K562 (cell line): Measurements from ENCODE around the gene CNNM3. TPM values are rescaled to one million over a fixed set of nuclear protein-coding genes. Genes with fewer than 3 reads are reported as not detected.

Experiments
- ADNP ChIP-seq: fragments of 200-800 bp; sonication (Bioruptor generic); IDR thresholded peaks from 2 replicates; pipeline ENCODE4 v1.6.1; 2016; ENCODE audit warnings: missing genetic modification characterization, missing compliant biosample characterization
- CXXC5 ChIP-seq: fragments of 250-450 bp; sonication (Bioruptor Pico); IDR thresholded peaks from 2 replicates; pipeline ENCODE4 v1.8.0; 2022; ENCODE audit warnings: inconsistent platforms, mild to moderate bottlenecking, moderate library complexity
- HNRNPUL1 ChIP-seq: fragments of 200-400 bp; formaldehyde crosslinking; IDR thresholded peaks from 2 replicates; pipeline ENCODE4 v1.6.1; 2017; ENCODE audit warnings: low read length
- KAT7 ChIP-seq: sonication (generic); formaldehyde crosslinking; IDR thresholded peaks from 2 replicates; pipeline ENCODE4 v1.8.0; 2022; ENCODE audit warnings: missing genetic modification reagents, mild to moderate bottlenecking, borderline replicate concordance
- KDM2B ChIP-seq: fragments of 250-450 bp; sonication (Bioruptor Pico); IDR thresholded peaks from 2 replicates; pipeline ENCODE4 v1.8.0; 2021; ENCODE audit warnings: mild to moderate bottlenecking, moderate library complexity
- NFE2 ChIP-seq: IDR thresholded peaks from 2 replicates; pipeline ENCODE4 v1.6.1; 2014; ENCODE audit warnings: antibody characterized with exemption, low read depth
- PREB ChIP-seq: sonication (generic); formaldehyde crosslinking; IDR thresholded peaks from 2 replicates; pipeline ENCODE4 v1.8.1; 2023; ENCODE audit warnings: mild to moderate bottlenecking, missing genetic modification reagents
- RNF2 ChIP-seq: sonication (generic); IDR thresholded peaks from 2 replicates; pipeline ENCODE4 v1.6.1; 2016
- SP2 ChIP-seq: IDR thresholded peaks from 2 replicates; pipeline ENCODE4 v1.6.1; 2011; ENCODE audit warnings: mild to moderate bottlenecking, low read depth, low read length, moderate library complexity; ENCODE audit not compliant: poor library complexity, severe bottlenecking; ENCODE audit errors: extremely low read depth
- SRSF1 ChIP-seq: fragments of 200-400 bp; formaldehyde crosslinking; IDR thresholded peaks from 2 replicates; pipeline ENCODE4 v1.6.1; 2017; ENCODE audit warnings: mild to moderate bottlenecking, low read depth, low read length, moderate library complexity
- ZBTB40 ChIP-seq, 2 experiments: fragments of 450-650 bp in 1 of 2; sonication (generic) in 1 of 2; formaldehyde crosslinking in 1 of 2; IDR thresholded peaks; 2 replicates each; pipeline versions ENCODE4 v1.7.1 to v1.9.0; 2016 to 2022; ENCODE audit warnings: inconsistent platforms in 1 of 2, mild to moderate bottlenecking in 1 of 2, missing genetic modification reagents in 1 of 2
- ZNF551 ChIP-seq: fragments of 250-450 bp; sonication (Bioruptor Pico); IDR thresholded peaks from 2 replicates; pipeline ENCODE4 v1.5.0; 2021; ENCODE audit warnings: mild to moderate bottlenecking, moderate library complexity
- ZNF655 ChIP-seq: fragments of 250-450 bp; sonication (Bioruptor Pico); IDR thresholded peaks from 2 replicates; pipeline ENCODE4 v1.5.0; 2021
- polyA plus RNA-seq, 8 experiments: library from polyadenylated mRNA; depleted of rRNA in 4 of 8; stranded (reverse) in 5 of 8; unstranded in 3 of 8; fragments of >200 nt; fragmentation: Nextera tagmentation in 2 of 8; fragmentation: Illumina TruSeq in 1 of 8; extraction: Ambion mirVana in 2 of 8; extraction: Trizol in 1 of 8; gene quantifications; 2 replicates each; pipeline versions ENCODE4 v1.2.1 to v1.2.3, GENCODE V29; 2011 to 2014; ENCODE audit warnings: inconsistent platforms in 1 of 8, missing spikeins in 1 of 8
- total RNA-seq, 7 experiments: library from RNA; depleted of rRNA in 6 of 7; stranded (reverse); fragments of >200 nt in 6 of 7; fragmentation: Illumina TruSeq in 2 of 7; extraction: Trizol in 2 of 7; gene quantifications; 2 replicates each; pipeline versions ENCODE4 v1.2.1 to v1.2.3, GENCODE V29; 2011 to 2021; ENCODE audit warnings: low replicate concordance in 1 of 7

CNNM3 gene
- total and polyA plus RNA-seq, 9 of the 15 experiments (the other 6 are each of a cell fraction or from before 2014, with no cell fraction given), result 1.4 to 16.9 (median 6.5) TPM

GRCh38 chr2:96857667-96858372, 41.8 kb downstream of the CNNM3 start, which contains the start of gene ANKRD39 (continued):
- TF ChIP-seq ZNF655 (CRISPR knock-in tag), result no peak
- no peak for TF ChIP-seq ZNF551 (CRISPR knock-in tag)
- TF ChIP-seq HNRNPUL1, result no peak
- no peak for TF ChIP-seq SRSF1
- no peak; the same call in 1 of the 2 replicates for TF ChIP-seq KDM2B (CRISPR knock-in tag)
- TF ChIP-seq SP2, result peak; percentile 95
- TF ChIP-seq RNF2, result peak; percentile 46; the same call in 1 of the 2 replicates
- peak; percentile 88 for TF ChIP-seq CXXC5 (CRISPR knock-in tag)
- TF ChIP-seq NFE2, result no peak
- no peak for TF ChIP-seq ADNP (tag)
- peak; percentile 92; the same call in 1 of the 2 replicates for TF ChIP-seq KAT7 (CRISPR knock-in tag)
- TF ChIP-seq PREB (CRISPR knock-in tag), result no peak
- TF ChIP-seq ZBTB40 (IDR thresholded peaks at IDR 0.05), result 0 out of 2 replicates have a peak, but pooled peaks have one; percentile 45
- TF ChIP-seq ZBTB40 (CRISPR knock-in tag; IDR thresholded peaks at IDR 0.05), result no peak
